Mesodermal cell (in vitro differentiated cells): ENCODE results near the gene IFT20.
A peak's percentile ranks its signal among the peaks of the same experiment; 100 is the strongest.

ENCODE experiments used
- H3K27ac ChIP-seq: 2 replicates; pipeline ENCODE4 v1.7.0; 2013; ENCODE audit warnings: mild to moderate bottlenecking, low read depth, low read length, moderate library complexity; ENCODE audit not compliant: severe bottlenecking
- H3K36me3 ChIP-seq: 2 replicates; pipeline ENCODE4 v1.7.1; 2013; ENCODE audit warnings: mild to moderate bottlenecking, low read length, moderate library complexity; ENCODE audit not compliant: control insufficient read depth, insufficient read depth
- H3K4me1 ChIP-seq: one replicate; pipeline ENCODE4 v1.7.1; 2013; ENCODE audit warnings: mild to moderate bottlenecking, low read length; ENCODE audit not compliant: insufficient read depth, control insufficient read depth, poor library complexity, severe bottlenecking
- H3K4me3 ChIP-seq: 2 replicates; pipeline ENCODE4 v1.7.0; 2013; ENCODE audit warnings: low read length, control low read depth, mild to moderate bottlenecking; ENCODE audit not compliant: insufficient read depth, poor library complexity, severe bottlenecking; ENCODE audit errors: extremely low read depth
- H3K9me3 ChIP-seq: 2 replicates; pipeline ENCODE4 v1.7.1; 2013; ENCODE audit warnings: mild to moderate bottlenecking, low read length, moderate library complexity; ENCODE audit not compliant: control insufficient read depth
- WGBS, 2 experiments: methylation state at CpG; one replicate each; pipeline ENCODE4 v1.1.5; 2013; ENCODE audit warnings: missing lambda C conversion rate in 2 of 2; ENCODE audit not compliant: insufficient coverage in 2 of 2; 5-methylcytosine and 5-hydroxymethylcytosine counted together

IFT20 gene

GRCh38 chr17:28334666-28335200, 539 bp downstream of the IFT20 start:
- Histone ChIP-seq H3K36me3 (peaks cover 42% of the 10 kb centered on the region), H3K4me1 (peaks cover 27% of the 10 kb centered on the region), H3K27ac (peak overlapping the region; percentile 96), H3K9me3 (no peaks in the 10 kb centered on the region), H3K4me3 (peak overlapping the region; percentile 90)
- 20% methylated on average over 16 of the region's 18 CpGs for WGBS, 2 experiments

DNA sequence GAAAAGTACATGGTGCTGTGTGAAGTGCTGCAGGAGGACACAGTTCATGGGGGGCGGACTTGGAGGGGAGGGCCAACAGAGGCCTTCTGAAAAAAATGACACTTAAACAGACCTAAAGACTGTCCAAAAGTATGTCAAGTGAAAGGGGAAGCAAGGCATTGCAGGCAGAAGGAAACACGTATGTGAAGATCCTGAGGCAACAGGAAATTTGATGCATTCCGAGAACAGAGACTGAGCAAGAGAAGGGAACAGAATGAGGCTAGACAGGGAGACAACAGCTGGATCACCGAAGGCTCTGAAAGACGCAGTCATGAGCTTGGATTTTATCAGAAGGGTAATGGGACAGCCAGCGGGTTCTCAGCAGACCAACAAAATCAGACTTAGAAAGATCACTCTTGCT, 1.1 kb downstream of the IFT20 start:
- Histone ChIP-seq H3K4me1 (peaks cover 27% of the 10 kb centered on the region), H3K4me3 (peak overlapping the region; percentile 90)
- WGBS, 2 experiments = 83 to 85% methylated on average over 6 of the region's 6 CpGs

DNA sequence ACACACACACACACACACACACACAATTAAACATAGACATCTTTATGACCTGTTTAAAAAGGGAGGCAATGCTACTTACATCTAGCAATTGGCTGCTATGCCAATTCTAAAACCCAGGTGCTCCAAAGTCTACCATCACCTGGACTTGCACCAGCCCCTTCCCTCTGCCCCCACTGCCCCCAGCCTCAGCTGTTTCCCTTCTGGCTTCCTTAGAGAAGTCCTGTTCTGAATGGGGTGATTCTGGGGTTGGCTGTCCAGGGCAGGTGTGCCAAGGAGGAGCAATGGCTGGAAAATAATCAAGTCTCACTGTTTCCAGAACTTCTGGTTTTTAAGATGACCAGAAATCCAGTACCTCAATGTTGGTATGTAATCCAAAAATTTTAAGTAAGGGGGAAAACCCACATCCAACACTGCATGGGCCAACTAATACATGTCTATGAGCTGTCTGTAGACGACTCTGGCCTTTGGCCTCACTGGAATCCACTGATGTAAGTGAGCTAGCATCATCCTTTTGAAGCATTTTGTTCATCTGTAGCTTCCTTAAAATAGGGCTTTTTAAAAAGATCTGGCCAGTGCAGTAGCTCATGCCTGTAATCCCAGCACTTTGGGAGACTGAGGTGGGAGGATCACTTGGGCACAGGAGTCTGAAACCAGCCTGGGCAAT, 2.1 kb downstream of the IFT20 start:
- H3K36me3 ChIP-seq = peaks cover 41% of the 10 kb centered on the region
- H3K9me3 ChIP-seq = no peaks in the 10 kb centered on the region
- 70% methylated on average over 1 of the region's 1 CpG; no CpG with 5 or more reads in 1 of the 2 experiments for WGBS, 2 experiments
- H3K27ac ChIP-seq = no peak overlapping the region
- H3K4me1 ChIP-seq = peaks cover 22% of the 10 kb centered on the region
- no peak overlapping the region for H3K4me3 ChIP-seq

More for the DNA sequence above, 1.1 kb downstream of the IFT20 start:
- Histone ChIP-seq H3K36me3 (peaks cover 40% of the 10 kb centered on the region), H3K27ac (peak overlapping the region; percentile 96), H3K9me3 (no peaks in the 10 kb centered on the region)

DNA sequence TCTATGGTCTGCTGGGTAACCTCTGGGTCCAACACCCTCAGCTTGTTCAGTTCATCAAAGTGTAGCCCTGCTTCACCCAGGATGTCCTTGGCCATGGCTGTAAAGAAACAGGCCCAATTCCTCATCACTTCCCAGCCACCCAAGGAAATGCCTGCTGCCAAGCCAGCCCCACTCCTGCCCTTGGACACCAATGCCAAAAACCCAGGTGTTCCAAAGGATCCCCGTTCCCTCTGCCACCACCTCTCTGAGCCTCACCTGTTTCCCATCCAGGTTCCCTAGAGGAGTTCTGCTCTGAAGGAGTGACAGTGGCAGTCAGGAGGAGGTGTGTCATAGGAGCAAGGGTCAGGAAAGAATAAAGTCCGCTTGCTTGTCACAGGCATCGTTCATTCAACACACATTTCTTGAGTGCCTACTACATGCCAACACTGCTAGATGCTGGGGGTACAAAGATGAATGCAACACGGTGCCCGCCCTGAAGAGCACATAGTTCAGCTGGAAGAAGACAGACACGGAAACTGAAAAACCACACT, 3.3 kb downstream of the IFT20 start:
- Histone ChIP-seq H3K4me3 (no peak overlapping the region), H3K4me1 (peaks cover 10% of the 10 kb centered on the region), H3K9me3 (no peaks in the 10 kb centered on the region), H3K27ac (no peak overlapping the region), H3K36me3 (peaks cover 41% of the 10 kb centered on the region)
- 94 to 98% methylated on average over 5 of the region's 6 CpGs for WGBS, 2 experiments

GRCh38 chr17:28330671-28331070, 4.6 kb downstream of the IFT20 start:
- Histone ChIP-seq H3K27ac (no peak overlapping the region), H3K9me3 (no peaks in the 10 kb centered on the region), H3K4me1 (peaks cover 8% of the 10 kb centered on the region), H3K36me3 (peaks cover 52% of the 10 kb centered on the region), H3K4me3 (no peak overlapping the region)
- 92 to 93% methylated on average over 5 of the region's 5 CpGs for WGBS, 2 experiments

DNA sequence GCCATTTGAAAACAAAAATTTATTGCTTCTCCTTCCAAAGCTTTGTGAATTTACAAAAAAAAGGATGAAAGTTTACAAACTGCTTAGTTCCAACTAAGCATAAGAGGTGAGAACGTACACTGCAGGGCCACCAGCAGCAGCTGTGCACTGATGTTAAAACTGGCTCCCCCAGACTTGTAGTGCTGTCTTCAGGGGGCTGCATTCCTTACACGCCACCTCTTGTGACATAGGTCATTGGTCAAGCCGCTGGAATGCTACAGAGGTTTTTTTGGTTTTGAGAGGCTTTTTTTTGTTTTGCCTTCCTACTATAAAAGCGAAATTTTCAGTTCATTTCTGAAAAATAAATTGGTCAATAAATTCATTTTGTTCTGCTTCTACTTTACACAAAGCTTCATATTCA, 6.9 kb downstream of the IFT20 start:
- no peaks in the 10 kb centered on the region for H3K9me3 ChIP-seq
- peaks cover 68% of the 10 kb centered on the region for H3K36me3 ChIP-seq
- WGBS, 2 experiments = 83% methylated on average over 2 of the region's 4 CpGs
- H3K4me3 ChIP-seq = no peak overlapping the region
- H3K4me1 ChIP-seq = peaks cover 8% of the 10 kb centered on the region
- H3K27ac ChIP-seq = no peak overlapping the region

DNA sequence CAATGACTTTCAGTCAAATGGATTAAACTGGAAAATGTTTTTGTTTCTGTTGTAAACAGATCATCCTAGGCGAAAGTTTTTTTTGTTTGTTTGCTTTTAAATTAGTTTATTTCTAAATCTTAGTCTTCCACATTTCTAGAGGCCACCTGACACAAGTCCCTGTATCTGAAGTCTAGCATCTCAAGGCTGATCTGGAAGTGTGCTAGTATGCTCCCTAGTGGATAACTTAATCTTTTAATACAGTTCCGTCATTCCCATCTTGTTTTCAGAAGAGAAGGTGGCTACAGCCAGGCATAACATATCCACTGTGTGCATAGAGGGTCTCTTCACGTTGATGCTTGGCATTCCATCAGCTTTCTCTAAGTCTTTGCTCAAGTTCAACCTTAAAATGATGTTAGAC, 7.6 kb downstream of the IFT20 start:
- H3K4me3 ChIP-seq = no peak overlapping the region
- H3K9me3 ChIP-seq = no peaks in the 10 kb centered on the region
- 83 to 86% methylated on average over 1 to 2 of the region's 3 CpGs for WGBS, 2 experiments
- peaks cover 68% of the 10 kb centered on the region for H3K36me3 ChIP-seq
- no peak overlapping the region for H3K27ac ChIP-seq
- H3K4me1 ChIP-seq = peaks cover 8% of the 10 kb centered on the region

GRCh38 chr17:28327031-28327607, 8.2 kb downstream of the IFT20 start:
- Histone ChIP-seq H3K27ac (no peak overlapping the region), H3K36me3 (peaks cover 71% of the 10 kb centered on the region), H3K9me3 (no peaks in the 10 kb centered on the region), H3K4me1 (peaks cover 8% of the 10 kb centered on the region), H3K4me3 (no peak overlapping the region)
- WGBS, 2 experiments = 98 to 100% methylated on average over 2 to 8 of the region's 9 CpGs

DNA sequence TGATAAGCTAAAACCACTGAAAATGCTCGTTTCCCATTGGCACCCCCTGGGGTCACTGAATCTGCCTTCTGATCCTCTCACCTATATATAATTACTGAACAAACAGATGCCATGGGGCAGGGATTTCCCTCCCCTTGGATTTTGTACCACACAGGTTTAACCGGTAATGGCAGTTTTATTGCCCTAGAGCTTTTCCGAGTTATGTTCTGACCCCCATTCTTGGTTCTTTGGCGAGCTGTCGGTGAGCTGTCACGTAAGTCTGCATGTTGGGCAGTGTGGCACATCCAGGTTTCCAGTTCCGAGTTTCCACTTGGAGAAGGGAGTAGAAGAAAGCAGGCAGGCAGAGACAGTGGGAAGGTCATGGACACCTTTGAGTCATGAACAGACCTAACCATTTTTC, 9.2 kb downstream of the IFT20 start:
- Histone ChIP-seq H3K9me3 (no peaks in the 10 kb centered on the region), H3K4me3 (no peak overlapping the region), H3K36me3 (peaks cover 78% of the 10 kb centered on the region), H3K4me1 (peaks cover 12% of the 10 kb centered on the region), H3K27ac (no peak overlapping the region)
- 95 to 100% methylated on average over 6 to 7 of the region's 7 CpGs for WGBS, 2 experiments

DNA sequence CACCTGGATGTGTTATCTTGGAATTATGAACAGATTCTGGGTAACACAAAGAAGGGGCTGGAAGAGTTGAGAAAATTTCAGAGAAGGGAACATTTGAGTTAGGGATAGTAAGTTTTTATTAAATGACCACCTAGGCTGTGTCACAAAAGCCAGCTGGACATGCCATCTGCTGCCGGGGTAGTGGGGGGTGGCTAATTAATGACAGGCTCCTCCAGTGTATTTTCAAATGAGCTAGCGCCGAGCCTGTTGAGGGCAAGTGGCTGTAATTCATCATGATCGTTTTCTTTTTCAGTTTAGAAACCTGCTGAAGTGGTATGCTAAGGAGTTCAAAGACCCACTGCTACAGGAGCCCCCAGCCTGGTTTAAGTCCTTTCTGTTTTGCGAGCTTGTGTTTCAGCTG, 10.1 kb downstream of the IFT20 start:
- peaks cover 14% of the 10 kb centered on the region for H3K4me1 ChIP-seq
- H3K27ac ChIP-seq = no peak overlapping the region
- no peak overlapping the region for H3K4me3 ChIP-seq
- no peaks in the 10 kb centered on the region for H3K9me3 ChIP-seq
- WGBS, 2 experiments = 87 to 91% methylated on average over 4 to 5 of the region's 5 CpGs
- peaks cover 79% of the 10 kb centered on the region for H3K36me3 ChIP-seq

DNA sequence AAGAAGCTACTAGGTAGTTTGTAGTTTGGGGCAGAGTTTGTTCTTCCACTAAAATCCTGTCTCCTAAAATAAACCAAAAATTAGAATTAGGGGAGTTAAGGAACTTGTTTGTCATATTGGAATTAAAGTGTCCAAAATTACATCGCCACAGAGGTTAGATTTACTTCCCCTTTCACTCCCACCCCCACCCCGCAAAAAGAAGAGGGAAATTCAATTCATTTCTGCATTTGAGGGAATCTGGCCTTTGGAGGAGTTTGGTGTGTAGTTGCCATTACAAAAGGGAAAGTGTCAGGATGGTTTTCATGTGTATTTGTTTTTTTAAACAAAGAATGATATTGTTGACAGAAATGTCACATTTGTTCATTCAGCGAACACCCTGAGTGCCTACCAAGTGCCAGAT, 10.5 kb downstream of the IFT20 start:
- Histone ChIP-seq H3K36me3 (peaks cover 77% of the 10 kb centered on the region), H3K4me3 (no peak overlapping the region), H3K27ac (no peak overlapping the region), H3K9me3 (no peaks in the 10 kb centered on the region), H3K4me1 (peaks cover 14% of the 10 kb centered on the region)
- WGBS, 2 experiments = 91 to 100% methylated on average over 1 of the region's 3 CpGs
